DOHH2 (cell line): Measurements from ENCODE around the gene BCAR3.

ENCODE experiments used
- H3F3A ChIP-seq: fragments of 200-600 bp; sonication (generic), shearing (Covaris generic); 2 replicates; pipeline ENCODE4 v1.6.0; 2016; ENCODE audit warnings: antibody characterized with exemption, mild to moderate bottlenecking; ENCODE audit not compliant: control insufficient read depth, insufficient read depth
- H3K27ac ChIP-seq: fragments of 200-600 bp; sonication (generic); 2 replicates; pipeline ENCODE4 v1.5.1; 2014; ENCODE audit warnings: low read depth, mild to moderate bottlenecking, low read length, moderate library complexity
- H3K27me3 ChIP-seq: fragments of 200-600 bp; sonication (generic); 2 replicates; pipeline ENCODE4 v1.6.1; 2014; ENCODE audit warnings: mild to moderate bottlenecking, low read length, mixed read lengths; ENCODE audit not compliant: control insufficient read depth
- H3K36me3 ChIP-seq: fragments of 200-600 bp; sonication (generic); 2 replicates; pipeline ENCODE4 v1.6.1; 2014; ENCODE audit warnings: mild to moderate bottlenecking, low read length, moderate library complexity, mixed read lengths; ENCODE audit not compliant: control insufficient read depth
- H3K4me1 ChIP-seq: fragments of 200-600 bp; sonication (generic); 2 replicates; pipeline ENCODE4 v1.6.1; 2014; ENCODE audit warnings: mild to moderate bottlenecking, low read length, mixed read lengths; ENCODE audit not compliant: control insufficient read depth
- H3K4me2 ChIP-seq: fragments of 200-600 bp; sonication (generic); 2 replicates; pipeline ENCODE4 v1.6.0; 2014; ENCODE audit warnings: mild to moderate bottlenecking, low read length, moderate library complexity
- H3K4me3 ChIP-seq: fragments of 200-600 bp; sonication (generic); 2 replicates; pipeline ENCODE4 v1.5.1; 2014; ENCODE audit warnings: mild to moderate bottlenecking, low read length, mixed read lengths
- H3K79me2 ChIP-seq: fragments of 200-600 bp; sonication (generic); 2 replicates; pipeline ENCODE4 v1.6.1; 2014; ENCODE audit warnings: mild to moderate bottlenecking, low read length, mixed read lengths; ENCODE audit not compliant: control insufficient read depth
- H3K9me2 ChIP-seq: fragments of 200-600 bp; sonication (generic); replicated peaks from 2 replicates; pipeline ENCODE4 v1.6.1; 2014; ENCODE audit warnings: mild to moderate bottlenecking, low read length, mixed read lengths; ENCODE audit not compliant: control insufficient read depth
- H3K9me3 ChIP-seq: fragments of 200-600 bp; sonication (generic); 2 replicates; pipeline ENCODE4 v1.6.1; 2014; ENCODE audit warnings: antibody characterized with exemption, low read length, mixed read lengths; ENCODE audit not compliant: control insufficient read depth, insufficient read depth
- H4K20me1 ChIP-seq: fragments of 200-600 bp; sonication (generic); 2 replicates; pipeline ENCODE4 v1.6.0; 2014; ENCODE audit warnings: low read depth, mild to moderate bottlenecking, antibody characterized with exemption, low read length, moderate library complexity; ENCODE audit not compliant: control insufficient read depth, insufficient read depth
- EZH2phosphoT487 ChIP-seq: fragments of 200-600 bp; sonication (generic); IDR thresholded peaks from 2 replicates; pipeline ENCODE4 v1.6.1; 2017; ENCODE audit warnings: borderline replicate concordance, mild to moderate bottlenecking, antibody characterized with exemption, low read length, moderate library complexity, mixed read lengths
- TF ChIP-seq, protein P1 (sequence below): fragments of 200-600 bp; sonication (generic); IDR thresholded peaks from one replicate; pipeline ENCODE4 v1.5.1; 2014; ENCODE audit warnings: antibody characterized with exemption, mild to moderate bottlenecking, low read depth, low read length; ENCODE audit not compliant: poor library complexity, severe bottlenecking

The BCAR3 gene

GRCh38 chr1:93596329-93597089 is 85.1 kb downstream of the BCAR3 start:
- no peak for TF ChIP-seq EZH2phosphoT487
- TF ChIP-seq, protein P1, sequence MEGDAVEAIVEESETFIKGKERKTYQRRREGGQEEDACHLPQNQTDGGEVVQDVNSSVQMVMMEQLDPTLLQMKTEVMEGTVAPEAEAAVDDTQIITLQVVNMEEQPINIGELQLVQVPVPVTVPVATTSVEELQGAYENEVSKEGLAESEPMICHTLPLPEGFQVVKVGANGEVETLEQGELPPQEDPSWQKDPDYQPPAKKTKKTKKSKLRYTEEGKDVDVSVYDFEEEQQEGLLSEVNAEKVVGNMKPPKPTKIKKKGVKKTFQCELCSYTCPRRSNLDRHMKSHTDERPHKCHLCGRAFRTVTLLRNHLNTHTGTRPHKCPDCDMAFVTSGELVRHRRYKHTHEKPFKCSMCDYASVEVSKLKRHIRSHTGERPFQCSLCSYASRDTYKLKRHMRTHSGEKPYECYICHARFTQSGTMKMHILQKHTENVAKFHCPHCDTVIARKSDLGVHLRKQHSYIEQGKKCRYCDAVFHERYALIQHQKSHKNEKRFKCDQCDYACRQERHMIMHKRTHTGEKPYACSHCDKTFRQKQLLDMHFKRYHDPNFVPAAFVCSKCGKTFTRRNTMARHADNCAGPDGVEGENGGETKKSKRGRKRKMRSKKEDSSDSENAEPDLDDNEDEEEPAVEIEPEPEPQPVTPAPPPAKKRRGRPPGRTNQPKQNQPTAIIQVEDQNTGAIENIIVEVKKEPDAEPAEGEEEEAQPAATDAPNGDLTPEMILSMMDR = no peak
- Histone ChIP-seq H3K79me2 (peaks cover 96% of the 10 kb centered on the region), H3K9me2 (no peaks in the 10 kb centered on the region), H3F3A (peaks cover 23% of the 10 kb centered on the region), H3K9me3 (no peaks in the 10 kb centered on the region), H3K4me2 (no peak overlapping the region), H4K20me1 (peaks cover 14% of the 10 kb centered on the region; the same call in 1 of the 2 replicates), H3K27ac (no peak overlapping the region), H3K36me3 (peaks cover 22% of the 10 kb centered on the region), H3K4me3 (no peak overlapping the region), H3K27me3 (no peaks in the 10 kb centered on the region), H3K4me1 (peaks cover 26% of the 10 kb centered on the region)

GRCh38 chr1:93595743-93596142 is 85.9 kb downstream of the BCAR3 start:
- Histone ChIP-seq H3K9me2 (no peaks in the 10 kb centered on the region), H3F3A (peaks cover 23% of the 10 kb centered on the region), H3K4me3 (no peak overlapping the region), H3K79me2 (peaks cover 92% of the 10 kb centered on the region), H3K27me3 (no peaks in the 10 kb centered on the region), H3K27ac (no peak overlapping the region), H3K36me3 (peaks cover 27% of the 10 kb centered on the region), H3K4me1 (peaks cover 33% of the 10 kb centered on the region), H3K4me2 (no peak overlapping the region), H3K9me3 (no peaks in the 10 kb centered on the region), H4K20me1 (peaks cover 11% of the 10 kb centered on the region; the same call in 1 of the 2 replicates)
- no peak for TF ChIP-seq EZH2phosphoT487
- TF ChIP-seq, protein P1 = no peak

GRCh38 chr1:93595266-93595665 is 86.4 kb downstream of the BCAR3 start:
- TF ChIP-seq, protein P1 = no peak
- TF ChIP-seq EZH2phosphoT487 = no peak
- Histone ChIP-seq H4K20me1 (peaks cover 9% of the 10 kb centered on the region; the same call in 1 of the 2 replicates), H3K9me3 (no peaks in the 10 kb centered on the region), H3K4me2 (no peak overlapping the region), H3K27ac (no peak overlapping the region), H3K4me1 (peaks cover 35% of the 10 kb centered on the region), H3K4me3 (no peak overlapping the region), H3F3A (peaks cover 23% of the 10 kb centered on the region), H3K9me2 (no peaks in the 10 kb centered on the region), H3K79me2 (peaks cover 92% of the 10 kb centered on the region), H3K36me3 (peaks cover 32% of the 10 kb centered on the region), H3K27me3 (no peaks in the 10 kb centered on the region)
